ENCODE measurements around the gene APOB. TPM values are rescaled to one million over a fixed set of nuclear protein-coding genes. Genes with fewer than 3 reads are reported as not detected.

APOB gene
- total and polyA plus RNA-seq, 2 of the 13 experiments (the other 11 are each of a cell fraction or from before 2014, with no cell fraction given) = 1,569 to 2,515 TPM

- TF ChIP-seq ZNF142 (CRISPR knock-in tag; IDR thresholded peaks at IDR 0.05) (no peak), ZNF672 (CRISPR knock-in tag; IDR thresholded peaks at IDR 0.05) (no peak), TBP (CRISPR knock-in tag; IDR thresholded peaks at IDR 0.05) (no peak), HBP1 (CRISPR knock-in tag; IDR thresholded peaks at IDR 0.05; ENCODE audit: low read depth) (no peak), ZBTB10 (CRISPR knock-in tag; IDR thresholded peaks at IDR 0.05; ENCODE audit: borderline replicate concordance) (no peak), SSRP1 (CRISPR knock-in tag; IDR thresholded peaks at IDR 0.05) (peak; percentile 36), ARNT2 (CRISPR knock-in tag; IDR thresholded peaks at IDR 0.05; ENCODE audit: low read depth) (peak; percentile 32; the same call in 1 of the 2 replicates), SOX13 (IDR thresholded peaks at IDR 0.05) (no peak), SOX13 (CRISPR knock-in tag; conservative IDR thresholded peaks at IDR 0.05 in 1 of 2, IDR thresholded peaks at IDR 0.05 in 1 of 2) (no peak; a peak in 1 of 4 replicates), FIP1L1 (IDR thresholded peaks at IDR 0.05; ENCODE audit: borderline replicate concordance, insufficient read depth, low read depth, low read length) (peak; percentile 64; the same call in 1 of the 2 replicates), YEATS2 (CRISPR knock-in tag; IDR thresholded peaks at IDR 0.05; ENCODE audit: borderline replicate concordance) (no peak), MLLT10 (CRISPR knock-in tag; IDR thresholded peaks at IDR 0.05) (no peak), ZNF615 (CRISPR knock-in tag; IDR thresholded peaks at IDR 0.05; ENCODE audit: borderline replicate concordance) (no peak), TOE1 (CRISPR knock-in tag; IDR thresholded peaks at IDR 0.05) (no peak), IRX3 (CRISPR knock-in tag; IDR thresholded peaks at IDR 0.05; ENCODE audit: borderline replicate concordance, low read depth) (no peak; the same call in 1 of the 2 replicates), AHR (CRISPR knock-in tag; IDR thresholded peaks at IDR 0.05) (no peak), ZZZ3 (CRISPR knock-in tag; IDR thresholded peaks at IDR 0.05; ENCODE audit: borderline replicate concordance) (no peak), BHLHE40 (IDR thresholded peaks at IDR 0.05; ENCODE audit: low read length) (no peak), MBNL3 (CRISPR knock-in tag; conservative IDR thresholded peaks at IDR 0.05) (no peak), NFE2 (CRISPR knock-in tag; IDR thresholded peaks at IDR 0.05) (no peak)
Measured at GRCh38 chr2:21007129-21008013, 36.5 kb downstream of the APOB start (continued).

All from HepG2 (cell line).